Left ventricle myocardium inferior (tissue), 1 donor: ENCODE data around the gene HAND2. TPM values are rescaled to one million over a fixed set of nuclear protein-coding genes. Genes with fewer than 3 reads are reported as not detected.

Experiments used
- DNase-seq: peaks from one replicate; pipeline ENCODE4 v3.0.0-alpha.2; 2020
- H3K27ac ChIP-seq: fragments of 200-600 bp; replicated peaks from 2 replicates; pipeline ENCODE4 v1.8.0; 2021
- H3K27me3 ChIP-seq: fragments of 200-600 bp; 2 replicates; pipeline ENCODE4 v1.8.0; 2021; ENCODE audit warnings: low read depth
- H3K36me3 ChIP-seq: fragments of 200-600 bp; 2 replicates; pipeline ENCODE4 v1.8.0; 2021
- H3K4me1 ChIP-seq: fragments of 200-600 bp; 2 replicates; pipeline ENCODE4 v1.8.0; 2021
- H3K4me3 ChIP-seq: fragments of 200-600 bp; 2 replicates; pipeline ENCODE4 v1.8.0; 2021; ENCODE audit warnings: mild to moderate bottlenecking, moderate library complexity
- H3K9me3 ChIP-seq: fragments of 200-600 bp; replicated peaks from 2 replicates; pipeline ENCODE4 v1.8.0; 2021
- CTCF ChIP-seq: fragments of 200-600 bp; IDR thresholded peaks from 2 replicates; pipeline ENCODE4 v1.8.0; 2021; ENCODE audit warnings: antibody characterized with exemption, mild to moderate bottlenecking, borderline replicate concordance
- intact Hi-C: fragments of 100-400 bp; cut with micrococcal nuclease; formaldehyde crosslinking; loops from one replicate; pipeline ENCODE4 v1.11.0; 2022
- total RNA-seq: library from RNA; stranded (reverse); fragmentation: NEBNext Ultra II Directional; extraction: Animal tissue kit (Norgen Biotek cat#: 25700); gene quantifications from one replicate; pipeline ENCODE4 v1.2.1, GENCODE V29; 2021
- donor health status: DM: no; HTN: yes; CAD: no; lungs with severe emphysema.

The HAND2 gene
- total RNA-seq, 1 donor from 2014 or later: 117 TPM

DNA sequence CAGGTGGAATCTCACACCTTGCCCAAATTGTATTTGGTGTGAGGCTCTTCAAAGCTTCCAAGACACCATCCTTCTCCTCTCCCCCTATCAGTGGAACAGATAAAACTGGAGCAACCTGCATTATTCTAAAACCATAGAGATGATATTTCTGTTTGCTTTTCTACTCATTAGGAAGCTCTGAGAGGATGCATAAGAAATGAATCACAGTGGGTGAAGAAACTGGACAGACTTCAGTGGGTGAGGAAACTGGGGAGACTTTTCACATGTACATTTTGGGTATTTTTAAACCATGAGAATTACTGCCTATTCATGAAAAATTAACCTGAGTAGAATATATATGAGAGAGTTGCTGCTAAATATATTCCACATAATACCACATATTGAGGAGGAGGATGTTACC, 16.4 kb downstream of the HAND2 start:
- no peak for TF ChIP-seq CTCF
- DNase-seq: no peak
- H3K36me3 ChIP-seq: no peaks in the 10 kb centered on the region
- no peak overlapping the region for H3K4me3 ChIP-seq
- intact Hi-C loops: no loop called here
- peaks cover 41% of the 10 kb centered on the region for H3K4me1 ChIP-seq
- no peak overlapping the region for H3K27ac ChIP-seq
- H3K27me3 ChIP-seq: peaks cover 36% of the 10 kb centered on the region
- H3K9me3 ChIP-seq: no peaks in the 10 kb centered on the region

DNA sequence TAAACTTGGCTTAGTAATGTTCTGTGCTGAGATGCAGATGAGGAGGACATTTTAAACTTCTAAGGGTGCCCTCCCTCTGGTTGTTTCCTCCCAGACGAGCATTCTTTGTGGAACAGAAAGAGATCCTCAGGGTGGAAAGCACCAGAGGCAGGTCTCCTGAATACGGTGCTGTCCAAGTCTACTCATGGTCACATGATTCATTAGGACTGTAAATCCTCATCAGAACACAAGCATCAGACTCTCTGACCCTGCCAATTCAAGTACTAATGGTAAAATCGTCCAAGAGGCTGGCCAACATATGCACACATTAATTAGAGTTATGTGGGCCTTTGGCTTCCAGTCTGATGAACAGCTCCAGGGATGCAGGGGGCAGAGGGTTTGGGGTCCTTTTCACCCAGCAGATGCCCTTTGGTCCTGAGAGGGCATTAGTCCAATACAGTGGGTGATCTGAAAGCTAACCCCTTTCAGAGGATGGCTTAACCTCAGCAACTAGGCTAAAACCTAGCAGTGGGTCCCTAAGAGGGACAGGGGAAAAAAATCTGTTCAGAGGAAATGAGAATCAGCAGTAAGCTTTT, 18.2 kb downstream of the HAND2 start:
- Histone ChIP-seq H3K27me3 (peaks cover 30% of the 10 kb centered on the region), H3K36me3 (no peaks in the 10 kb centered on the region), H3K27ac (peak overlapping the region; percentile 92), H3K4me3 (no peak overlapping the region), H3K9me3 (no peaks in the 10 kb centered on the region), H3K4me1 (peaks cover 31% of the 10 kb centered on the region)
- no peak for DNase-seq
- intact Hi-C loops: no loop called here
- TF ChIP-seq CTCF: no peak

- Histone ChIP-seq H3K36me3 (no peaks in the 10 kb centered on the region), H3K27ac (peak overlapping the region; percentile 92), H3K9me3 (no peaks in the 10 kb centered on the region), H3K27me3 (peaks cover 13% of the 10 kb centered on the region), H3K4me3 (peak overlapping the region; percentile 69), H3K4me1 (peaks cover 41% of the 10 kb centered on the region)
- intact Hi-C loops: loop anchor here (10.0 kb wide), 1 partner anchor 245 kb away; no protein-coding TSS in a partner anchor
- no peak for TF ChIP-seq CTCF
- DNase-seq: peak; percentile 64
Measured at GRCh38 chr4:173509036-173510001, 20.7 kb downstream of the HAND2 start.

DNA sequence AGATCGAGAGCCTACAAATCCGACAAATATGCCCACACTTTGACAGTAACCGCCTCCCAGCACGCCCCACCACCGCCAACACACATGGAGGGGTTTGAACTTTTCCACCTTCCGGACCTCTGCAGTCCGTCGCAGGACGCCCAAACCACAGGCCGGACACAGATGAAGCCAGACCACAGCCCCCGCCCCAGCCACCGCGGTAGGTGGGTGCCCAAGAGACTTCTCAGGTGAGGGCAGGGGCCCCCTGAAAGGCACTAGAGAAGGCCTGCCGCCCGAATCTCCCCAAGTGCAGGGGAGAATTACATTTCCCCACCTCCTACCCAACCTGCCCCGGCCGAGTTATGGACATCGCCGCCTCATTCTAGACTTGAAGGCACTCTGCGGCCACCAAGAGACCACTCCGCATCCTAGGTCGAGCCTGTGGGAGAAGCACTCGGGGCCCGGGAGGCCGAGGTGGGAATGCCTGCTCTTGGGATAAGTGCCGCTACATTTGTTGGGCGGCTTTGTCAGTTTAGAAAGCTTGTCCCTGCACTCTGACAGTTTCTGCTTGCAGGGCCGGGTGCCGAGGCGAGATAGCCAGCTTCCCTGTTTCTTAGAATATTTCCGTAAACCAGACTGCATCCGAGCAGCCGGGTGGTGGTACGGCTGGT, 21.5 kb downstream of the HAND2 start:
- no peak for TF ChIP-seq CTCF
- Histone ChIP-seq H3K36me3 (no peaks in the 10 kb centered on the region), H3K4me3 (peak overlapping the region; percentile 69), H3K4me1 (peaks cover 41% of the 10 kb centered on the region), H3K27me3 (peaks cover 13% of the 10 kb centered on the region), H3K9me3 (no peaks in the 10 kb centered on the region), H3K27ac (peak overlapping the region; percentile 92)
- DNase-seq: no peak
- intact Hi-C loops: loop anchor here (10.0 kb wide), 1 partner anchor 246 kb away; no protein-coding TSS in a partner anchor
